Loucy (cell line): ENCODE measurements around the gene CENPX.
A peak's percentile ranks its signal among the peaks of the same experiment; 100 is the strongest.
"Not testable (repeated sequence)": the region's sequence is repeated elsewhere in the genome, so short reads cannot be mapped to it uniquely, and the experiment has no call there.

ENCODE experiments used
- H2AFZ ChIP-seq: fragments of 200-600 bp; sonication (generic); 2 replicates; pipeline ENCODE4 v1.6.0; 2016; ENCODE audit warnings: antibody characterized with exemption, mild to moderate bottlenecking, low read length, moderate library complexity
- H3F3A ChIP-seq: fragments of 200-600 bp; 2 replicates; pipeline ENCODE4 v1.6.0; 2016; ENCODE audit warnings: antibody characterized with exemption, low read depth, mild to moderate bottlenecking
- H3K27me3 ChIP-seq: fragments of 200-600 bp; sonication (generic); 2 replicates; pipeline ENCODE4 v1.6.1; 2014; ENCODE audit warnings: low read length, mild to moderate bottlenecking; ENCODE audit not compliant: insufficient read depth, poor library complexity, severe bottlenecking
- H3K36me3 ChIP-seq: fragments of 200-600 bp; sonication (generic); 2 replicates; pipeline ENCODE4 v1.6.1; 2016; ENCODE audit warnings: low read length; ENCODE audit not compliant: insufficient read depth
- H3K4me1 ChIP-seq: fragments of 200-600 bp; sonication (generic); 2 replicates; pipeline ENCODE4 v1.5.1; 2014; ENCODE audit warnings: low read length, mild to moderate bottlenecking; ENCODE audit not compliant: insufficient read depth, poor library complexity, severe bottlenecking
- H3K4me2 ChIP-seq: fragments of 200-600 bp; sonication (generic); 2 replicates; pipeline ENCODE4 v1.6.0; 2014; ENCODE audit warnings: antibody characterized with exemption, low read length, low read depth, mild to moderate bottlenecking; ENCODE audit not compliant: poor library complexity, severe bottlenecking
- H3K4me3 ChIP-seq: fragments of 200-600 bp; sonication (generic); 2 replicates; pipeline ENCODE4 v1.5.1; 2014; ENCODE audit warnings: low read length, mild to moderate bottlenecking, mixed read lengths; ENCODE audit not compliant: poor library complexity, severe bottlenecking
- H3K79me2 ChIP-seq: fragments of 200-600 bp; sonication (generic); 2 replicates; pipeline ENCODE4 v1.6.1; 2014; ENCODE audit warnings: low read length; ENCODE audit not compliant: insufficient read depth
- H3K9ac ChIP-seq: fragments of 200-600 bp; sonication (generic); 2 replicates; pipeline ENCODE4 v1.6.0; 2014; ENCODE audit warnings: mild to moderate bottlenecking, low read depth, low read length, moderate library complexity; ENCODE audit not compliant: poor library complexity, severe bottlenecking
- H3K9me2 ChIP-seq: fragments of 200-600 bp; sonication (generic); replicated peaks from 2 replicates; pipeline ENCODE4 v1.6.1; 2016; ENCODE audit warnings: low read depth, low read length, mixed read lengths
- H3K9me3 ChIP-seq: fragments of 200-600 bp; sonication (generic); 2 replicates; pipeline ENCODE4 v1.6.1; 2014; ENCODE audit warnings: mild to moderate bottlenecking, antibody characterized with exemption, low read length, low read depth; ENCODE audit not compliant: insufficient read depth
- H4K20me1 ChIP-seq: fragments of 200-600 bp; sonication (generic); 2 replicates; pipeline ENCODE4 v1.6.0; 2014; ENCODE audit warnings: antibody characterized with exemption, low read length, mild to moderate bottlenecking; ENCODE audit not compliant: insufficient read depth, poor library complexity, severe bottlenecking
- EZH2phosphoT487 ChIP-seq: fragments of 200-600 bp; IDR thresholded peaks from 2 replicates; pipeline ENCODE4 v1.6.1; 2018; ENCODE audit warnings: antibody characterized with exemption, mild to moderate bottlenecking, moderate library complexity, borderline replicate concordance
- TF ChIP-seq, protein P1 (sequence below): fragments of 200-600 bp; sonication (generic); conservative IDR thresholded peaks from 2 replicates; pipeline ENCODE4 v1.5.1; 2014; ENCODE audit warnings: mild to moderate bottlenecking, antibody characterized with exemption, low read length

CENPX gene

DNA sequence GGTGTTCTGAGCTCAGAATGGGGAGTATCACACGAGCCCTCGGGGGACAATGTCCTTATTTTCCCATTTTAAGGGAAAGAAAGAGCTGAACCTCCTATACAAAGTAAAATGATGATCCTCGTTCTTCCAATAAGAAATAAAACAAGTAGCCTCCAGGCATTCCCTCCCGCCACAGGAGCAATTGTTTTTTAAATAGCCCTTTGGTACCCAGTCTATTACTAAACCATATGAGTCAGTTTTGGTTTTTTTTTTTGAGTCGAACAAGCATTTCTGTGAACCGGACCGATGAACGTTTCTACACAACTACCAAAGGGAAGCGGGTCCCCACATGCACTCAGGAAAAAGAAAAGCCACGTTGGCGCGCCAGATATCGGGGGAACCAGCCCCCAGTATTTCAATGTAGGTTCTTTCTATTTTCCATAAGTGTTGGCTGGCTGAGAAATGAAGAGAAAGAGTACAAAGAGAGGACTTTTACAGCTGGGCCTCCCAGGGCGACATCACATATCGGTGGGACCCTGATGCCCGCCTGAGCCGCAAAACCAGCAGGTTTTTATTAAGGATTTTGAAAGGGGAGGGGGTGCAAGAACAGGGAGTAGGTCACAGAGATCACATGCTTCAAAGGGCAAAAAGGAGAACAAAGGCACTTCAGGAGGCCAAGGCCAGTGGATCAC, 18.6 kb upstream of the CENPX start:
- H3F3A ChIP-seq = no peaks in the 10 kb centered on the region
- no peak overlapping the region for H2AFZ ChIP-seq
- H3K27me3 ChIP-seq = no peaks in the 10 kb centered on the region
- peaks cover 8% of the 10 kb centered on the region for H3K4me1 ChIP-seq
- no peak overlapping the region for H3K9ac ChIP-seq
- no peaks in the 10 kb centered on the region for H3K9me2 ChIP-seq
- peaks cover 7% of the 10 kb centered on the region for H4K20me1 ChIP-seq
- TF ChIP-seq, protein P1, sequence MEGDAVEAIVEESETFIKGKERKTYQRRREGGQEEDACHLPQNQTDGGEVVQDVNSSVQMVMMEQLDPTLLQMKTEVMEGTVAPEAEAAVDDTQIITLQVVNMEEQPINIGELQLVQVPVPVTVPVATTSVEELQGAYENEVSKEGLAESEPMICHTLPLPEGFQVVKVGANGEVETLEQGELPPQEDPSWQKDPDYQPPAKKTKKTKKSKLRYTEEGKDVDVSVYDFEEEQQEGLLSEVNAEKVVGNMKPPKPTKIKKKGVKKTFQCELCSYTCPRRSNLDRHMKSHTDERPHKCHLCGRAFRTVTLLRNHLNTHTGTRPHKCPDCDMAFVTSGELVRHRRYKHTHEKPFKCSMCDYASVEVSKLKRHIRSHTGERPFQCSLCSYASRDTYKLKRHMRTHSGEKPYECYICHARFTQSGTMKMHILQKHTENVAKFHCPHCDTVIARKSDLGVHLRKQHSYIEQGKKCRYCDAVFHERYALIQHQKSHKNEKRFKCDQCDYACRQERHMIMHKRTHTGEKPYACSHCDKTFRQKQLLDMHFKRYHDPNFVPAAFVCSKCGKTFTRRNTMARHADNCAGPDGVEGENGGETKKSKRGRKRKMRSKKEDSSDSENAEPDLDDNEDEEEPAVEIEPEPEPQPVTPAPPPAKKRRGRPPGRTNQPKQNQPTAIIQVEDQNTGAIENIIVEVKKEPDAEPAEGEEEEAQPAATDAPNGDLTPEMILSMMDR = no peak
- TF ChIP-seq EZH2phosphoT487 = no peak
- H3K4me2 ChIP-seq = no peak overlapping the region
- H3K36me3 ChIP-seq = no peaks in the 10 kb centered on the region
- H3K79me2 ChIP-seq = peaks cover 7% of the 10 kb centered on the region; the same call in 1 of the 2 replicates
- H3K4me3 ChIP-seq = no peak overlapping the region
- H3K9me3 ChIP-seq = no peaks in the 10 kb centered on the region

DNA sequence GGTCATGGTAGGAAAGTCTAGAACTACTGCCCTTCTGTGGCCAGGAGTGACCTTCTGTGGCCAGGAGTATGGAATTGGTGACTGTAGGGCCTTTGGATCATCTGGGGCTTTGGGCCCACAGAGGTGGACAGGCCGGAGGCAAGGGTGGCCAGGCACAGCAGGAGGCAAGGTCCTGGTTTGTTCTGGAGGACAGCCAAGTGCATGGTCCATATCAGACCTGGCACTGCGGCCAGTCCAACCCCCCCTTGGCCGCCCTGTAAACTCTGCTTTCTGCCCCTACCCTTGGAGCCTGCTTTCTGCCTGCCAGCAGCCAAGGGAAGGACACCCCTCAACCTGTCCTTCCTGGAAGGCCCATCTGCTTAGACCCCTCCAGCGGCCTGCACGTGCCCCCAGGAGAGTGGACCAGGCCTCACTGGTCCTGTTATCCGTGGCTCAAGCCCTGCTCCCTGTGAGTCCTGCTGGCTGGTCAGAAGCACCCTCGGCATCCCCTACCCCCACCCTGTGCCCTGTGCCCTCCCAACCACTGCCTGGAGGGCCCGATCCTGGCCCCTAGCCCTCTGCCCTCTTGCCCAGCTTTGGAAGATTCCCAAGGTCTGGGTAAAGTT, 17.1 kb upstream of the CENPX start:
- H3F3A ChIP-seq = no peaks in the 10 kb centered on the region
- no peak overlapping the region for H3K4me3 ChIP-seq
- peaks cover 8% of the 10 kb centered on the region for H3K4me1 ChIP-seq
- H3K36me3 ChIP-seq = no peaks in the 10 kb centered on the region
- H4K20me1 ChIP-seq = peaks cover 7% of the 10 kb centered on the region
- H2AFZ ChIP-seq = no peak overlapping the region
- peaks cover 7% of the 10 kb centered on the region; the same call in 1 of the 2 replicates for H3K79me2 ChIP-seq
- H3K9me2 ChIP-seq = no peaks in the 10 kb centered on the region
- no peaks in the 10 kb centered on the region for H3K27me3 ChIP-seq
- no peak overlapping the region for H3K4me2 ChIP-seq
- TF ChIP-seq EZH2phosphoT487 = no peak
- no peaks in the 10 kb centered on the region for H3K9me3 ChIP-seq
- no peak overlapping the region for H3K9ac ChIP-seq

DNA sequence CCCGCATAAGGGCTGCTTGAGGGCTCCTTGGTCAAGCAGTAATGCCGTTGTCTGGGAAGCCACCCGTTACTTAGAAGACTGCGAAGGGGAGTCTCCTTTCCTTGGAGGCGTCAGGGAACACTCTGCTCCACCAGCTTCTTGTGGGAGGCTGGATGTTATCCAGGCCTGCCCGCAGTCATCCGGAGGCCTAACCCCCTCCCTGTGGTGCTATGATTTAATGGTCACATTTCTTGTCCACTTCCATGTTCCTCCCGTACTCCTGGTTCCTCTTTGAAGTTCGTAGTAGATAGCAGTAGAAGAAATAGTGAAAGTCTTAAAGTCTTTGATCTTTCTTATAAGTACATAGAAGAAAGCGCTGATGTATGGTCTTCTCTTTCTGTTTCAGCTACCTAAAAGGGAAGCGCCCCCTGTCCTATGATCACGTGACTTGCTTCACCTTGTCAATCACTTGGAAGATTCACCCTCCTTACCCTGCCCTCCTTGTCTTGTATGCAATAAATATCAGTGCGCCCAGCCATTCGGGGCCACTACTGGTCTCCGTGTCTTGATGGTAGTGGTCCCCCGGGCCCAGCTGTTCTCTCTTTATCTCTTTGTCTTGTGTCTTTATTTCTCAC, 16.2 kb upstream of the CENPX start:
- H3F3A ChIP-seq, H3K4me1 ChIP-seq, H3K79me2 ChIP-seq, H3K27me3 ChIP-seq, H3K9ac ChIP-seq, H3K4me3 ChIP-seq, H3K9me2 ChIP-seq, H2AFZ ChIP-seq, H3K4me2 ChIP-seq, H3K9me3 ChIP-seq, H4K20me1 ChIP-seq, H3K36me3 ChIP-seq: not testable (repeated sequence)

DNA sequence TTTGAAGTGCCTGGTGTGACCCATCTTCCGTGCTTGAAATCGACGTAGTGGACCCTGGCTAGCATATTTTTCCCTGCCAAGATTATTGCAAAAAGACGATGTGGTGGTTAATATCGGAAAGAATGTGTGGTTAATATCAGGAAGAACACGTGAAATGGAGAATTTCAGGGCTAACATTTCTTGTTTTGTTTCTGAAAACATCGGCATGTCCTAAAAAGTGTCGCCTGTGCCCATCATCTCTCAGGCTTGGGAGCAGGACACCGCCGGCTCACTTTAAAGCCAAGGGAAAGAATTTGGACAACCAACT, 15.2 kb upstream of the CENPX start:
- Histone ChIP-seq H3K9me2 (no peaks in the 10 kb centered on the region), H3K79me2 (peaks cover 7% of the 10 kb centered on the region; the same call in 1 of the 2 replicates), H3K36me3 (no peaks in the 10 kb centered on the region), H3K9ac (peak overlapping the region; percentile 89), H3K27me3 (no peaks in the 10 kb centered on the region), H2AFZ (peak overlapping the region; percentile 79), H3F3A (no peaks in the 10 kb centered on the region), H3K4me1 (peaks cover 8% of the 10 kb centered on the region), H3K9me3 (no peaks in the 10 kb centered on the region), H3K4me3 (peak overlapping the region; percentile 90), H4K20me1 (peaks cover 7% of the 10 kb centered on the region), H3K4me2 (peak overlapping the region; percentile 94)
- TF ChIP-seq, protein P1 = no peak
- TF ChIP-seq EZH2phosphoT487 = no peak
